Stimulated activated naive CD4-positive, alpha-beta T cell treated with Interleukin-2 at 50 U/mL for 16 hours (primary cell): ENCODE measurements around the gene DNLZ.
A peak's percentile ranks its signal among the peaks of the same experiment; 100 is the strongest.

Source experiments
- DNase-seq: peaks from one replicate; lab custom pipeline; 2025; lab: John Stamatoyannopoulos, UW

The DNLZ gene

DNA sequence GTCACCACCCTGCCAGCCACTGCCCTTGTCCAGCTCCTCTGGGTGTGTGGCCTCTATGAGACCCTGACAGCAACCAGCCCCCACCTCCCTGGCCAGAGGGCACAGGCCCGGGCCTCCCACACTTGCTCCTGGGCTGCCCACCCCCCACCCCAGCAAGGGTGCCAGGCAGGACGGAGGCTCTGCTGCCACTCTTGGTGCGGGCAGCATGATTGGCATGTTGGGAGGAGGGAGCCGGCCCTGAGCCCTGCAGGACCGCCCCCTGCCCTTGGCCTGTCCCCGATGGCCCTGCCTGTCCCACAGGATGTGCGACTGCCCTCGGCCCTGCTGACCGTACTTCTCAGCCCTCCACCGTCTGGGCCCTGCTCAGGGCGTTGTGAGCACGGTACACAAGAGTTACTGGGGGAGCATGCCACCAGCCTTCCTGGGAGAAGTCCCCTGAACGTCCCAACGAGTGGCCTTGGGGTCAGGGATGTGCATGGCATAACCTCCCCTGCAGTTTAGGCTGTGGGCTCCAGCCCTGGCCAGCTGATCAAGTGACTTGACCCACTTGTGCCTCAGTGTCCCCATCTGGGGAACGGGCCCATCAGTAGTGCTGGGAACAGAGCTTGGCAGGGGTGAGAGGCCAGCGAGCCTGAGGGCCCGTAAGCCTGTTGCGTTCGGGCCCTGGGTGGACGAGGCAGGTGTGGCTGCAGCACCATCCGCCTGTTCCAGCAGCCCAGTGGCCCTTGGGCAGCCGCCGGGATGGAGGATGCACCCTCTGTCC, 20.2 kb downstream of the DNLZ start:
- no peak for DNase-seq

DNA sequence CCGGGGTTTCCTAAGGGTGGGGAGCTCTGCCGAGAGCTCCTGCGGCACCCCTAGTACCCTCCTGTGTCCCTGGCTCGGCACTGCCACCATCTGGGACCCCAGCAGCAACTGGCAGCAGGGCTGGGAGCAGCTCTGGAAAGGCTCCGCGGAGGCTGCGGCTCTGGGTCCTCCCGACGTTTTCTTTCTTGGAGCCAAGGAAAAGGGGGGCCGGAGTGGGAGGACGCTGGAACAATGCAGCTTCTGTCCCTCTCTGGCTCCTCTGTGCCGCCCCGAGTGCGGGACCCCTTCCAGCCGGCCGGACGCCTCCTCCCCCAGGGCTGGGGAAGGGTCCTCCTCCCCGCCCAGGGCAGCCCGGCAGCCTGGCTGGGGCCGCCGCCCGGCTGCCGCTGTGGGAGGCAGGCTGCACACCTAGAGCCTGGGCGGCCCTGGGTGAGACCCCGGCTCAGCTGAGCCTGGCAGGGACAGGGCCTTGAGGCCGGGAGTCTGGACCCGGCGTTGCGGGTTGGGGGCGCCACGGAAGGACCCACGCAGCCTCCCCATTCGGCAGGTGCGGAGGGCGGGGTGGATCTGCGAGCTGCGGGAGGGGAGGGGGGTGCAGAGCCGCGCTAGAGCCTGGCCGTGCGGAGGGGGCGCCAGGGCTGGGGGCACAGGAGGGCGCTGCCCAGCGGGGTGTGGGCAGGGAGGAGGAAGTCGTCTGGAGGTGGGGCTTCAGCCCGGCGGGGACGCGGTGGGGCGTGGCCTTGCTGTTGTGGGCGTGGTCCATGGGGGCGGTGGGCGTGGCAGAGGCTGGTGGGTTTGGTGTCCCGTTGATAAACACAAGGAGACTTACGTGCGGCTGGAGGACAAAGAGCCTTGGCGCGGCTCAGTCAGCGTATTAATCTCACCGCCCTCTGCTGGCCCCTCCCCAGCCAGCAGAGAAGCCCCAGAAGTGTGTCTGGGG, 21.1 kb downstream of the DNLZ start:
- no peak for DNase-seq

DNA sequence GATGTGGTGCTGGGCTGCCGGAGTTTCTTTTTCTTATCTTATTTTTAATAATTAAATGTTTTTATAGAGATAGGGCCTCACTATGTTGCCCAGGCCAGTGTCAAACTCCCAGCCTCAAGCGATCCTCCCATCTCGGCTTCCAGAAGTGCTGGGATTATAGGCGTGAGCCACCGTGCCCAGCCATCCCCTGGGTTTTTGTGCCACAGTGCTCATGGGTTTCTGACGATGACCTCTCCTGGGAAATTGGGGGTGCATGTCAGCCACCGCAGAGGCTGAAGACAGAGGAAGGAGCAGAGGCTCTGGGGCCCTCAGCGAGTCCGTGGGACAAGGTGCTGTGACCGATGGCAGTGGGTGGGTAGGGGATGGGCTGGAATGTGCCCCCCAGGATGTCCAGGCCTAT, 21.8 kb downstream of the DNLZ start:
- DNase-seq = no peak

DNA sequence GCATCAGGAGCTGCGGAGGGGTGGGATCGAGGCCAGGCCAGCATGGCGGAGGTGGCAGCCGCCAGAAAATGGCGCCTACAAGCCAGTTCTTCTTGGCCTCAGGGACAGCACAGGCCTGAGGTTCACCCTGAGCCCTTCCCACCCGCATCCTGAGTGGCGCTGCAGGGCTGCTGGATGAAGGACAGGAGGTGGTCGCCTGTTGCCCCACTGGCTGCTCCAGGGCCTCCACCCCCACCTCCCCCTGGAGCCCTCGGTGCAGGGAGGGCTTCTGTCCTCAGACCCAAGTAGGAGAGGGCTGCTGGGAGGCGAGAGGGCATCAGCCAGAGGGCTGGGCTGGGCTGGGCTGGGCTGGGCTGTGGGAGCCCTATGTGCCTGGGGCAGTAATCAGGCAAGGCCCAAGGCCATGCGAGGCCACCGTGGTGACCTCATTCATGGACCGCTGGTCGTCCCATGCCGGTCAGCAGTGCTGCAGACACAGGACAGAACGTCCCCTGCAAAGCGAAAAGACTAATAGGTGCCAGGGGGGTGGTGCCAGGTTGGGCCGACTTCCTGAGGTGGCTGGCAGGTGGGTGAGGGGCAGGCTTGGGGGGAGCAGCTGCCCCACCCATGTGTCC, 22.4 kb downstream of the DNLZ start:
- DNase-seq = no peak

DNA sequence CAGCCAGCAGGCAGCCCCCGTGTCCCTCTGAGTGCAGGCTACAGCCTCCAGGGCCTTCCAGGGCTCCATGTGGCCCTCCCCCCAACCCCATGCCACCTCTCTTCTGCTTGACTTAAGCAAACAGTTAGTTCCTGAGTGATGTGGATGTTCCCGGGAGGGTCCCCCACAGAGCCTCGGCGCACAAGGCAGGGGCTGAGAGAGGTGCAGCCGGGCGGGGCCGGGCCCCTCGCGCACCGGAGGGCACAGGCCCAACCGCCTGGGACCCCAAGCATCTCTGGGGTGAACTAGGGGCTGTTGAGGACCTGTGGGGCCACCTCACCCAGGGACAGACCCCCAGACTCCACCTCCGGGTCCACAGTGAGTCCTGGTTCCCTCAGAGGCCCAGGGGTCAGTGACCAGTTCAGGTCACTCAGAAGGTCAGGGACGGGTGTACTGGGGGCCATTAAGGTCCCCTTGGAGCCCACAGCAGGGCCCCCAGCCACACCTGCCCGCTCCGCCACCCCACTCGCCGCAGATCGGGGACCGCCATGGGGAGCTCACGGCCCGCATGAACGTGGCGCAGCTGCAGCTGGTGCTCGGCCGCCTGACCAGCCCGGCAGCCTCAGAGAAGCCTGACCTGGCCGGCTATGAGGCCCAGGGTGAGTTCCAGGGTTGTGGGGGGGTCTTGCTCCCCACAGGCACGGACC, 23.0 kb downstream of the DNLZ start:
- no peak for DNase-seq

DNA sequence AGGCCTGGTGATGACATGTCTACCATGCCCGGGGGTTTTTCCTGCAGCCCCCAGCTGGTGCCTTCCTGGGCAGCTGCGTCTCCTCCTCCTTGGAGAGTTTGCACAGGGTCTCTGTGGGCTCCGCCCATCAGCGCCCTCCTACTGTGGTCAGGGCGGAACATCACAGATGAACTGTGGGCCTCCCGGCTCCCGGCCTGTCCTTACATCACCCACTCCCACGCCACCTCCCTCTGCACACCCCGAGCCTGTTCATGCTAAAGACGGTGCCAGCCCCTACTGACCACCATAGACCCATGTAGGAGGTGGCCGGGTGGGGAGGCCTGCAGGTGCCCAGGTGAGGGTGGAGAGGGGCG, 23.6 kb downstream of the DNLZ start:
- DNase-seq = no peak

DNA sequence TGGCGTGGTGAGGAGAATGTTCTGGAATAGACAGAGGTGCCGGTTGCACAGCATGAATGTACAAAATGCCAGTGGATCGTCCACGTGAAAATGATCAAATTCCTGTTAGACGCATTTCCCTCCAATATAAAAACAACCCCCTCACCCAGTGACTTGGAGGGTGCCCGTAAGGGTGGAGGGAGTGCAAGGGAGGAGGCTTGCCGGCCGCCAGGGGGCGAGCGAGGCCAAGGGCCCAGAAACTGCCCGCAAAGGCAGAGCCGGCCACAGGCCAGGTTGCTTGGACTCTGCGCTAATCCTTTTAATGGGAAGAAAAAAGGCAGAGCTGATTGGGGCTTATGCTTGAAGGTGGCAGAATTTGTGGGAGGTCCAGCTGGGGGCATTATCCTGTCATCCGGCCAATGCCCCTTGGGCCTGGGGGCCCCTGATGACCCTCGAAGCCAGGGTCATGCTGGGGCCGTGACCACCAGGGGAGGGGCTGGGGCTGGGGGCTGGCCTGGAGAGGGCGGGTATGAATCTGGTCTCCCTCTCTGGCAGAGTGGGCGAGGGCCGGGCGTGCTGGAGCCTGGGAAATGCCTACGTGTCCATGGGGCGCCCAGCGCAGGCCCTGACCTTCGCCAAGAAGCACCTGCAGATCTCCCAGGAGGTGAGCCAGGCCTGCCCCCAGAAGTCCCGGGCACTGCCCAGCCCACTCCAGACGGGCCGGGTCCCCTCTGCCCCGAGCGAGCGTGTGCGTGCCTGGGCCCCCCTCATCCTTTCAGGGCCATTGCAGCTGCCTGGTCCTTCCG, 24.2 kb downstream of the DNLZ start:
- DNase-seq = peak; percentile 11

DNA sequence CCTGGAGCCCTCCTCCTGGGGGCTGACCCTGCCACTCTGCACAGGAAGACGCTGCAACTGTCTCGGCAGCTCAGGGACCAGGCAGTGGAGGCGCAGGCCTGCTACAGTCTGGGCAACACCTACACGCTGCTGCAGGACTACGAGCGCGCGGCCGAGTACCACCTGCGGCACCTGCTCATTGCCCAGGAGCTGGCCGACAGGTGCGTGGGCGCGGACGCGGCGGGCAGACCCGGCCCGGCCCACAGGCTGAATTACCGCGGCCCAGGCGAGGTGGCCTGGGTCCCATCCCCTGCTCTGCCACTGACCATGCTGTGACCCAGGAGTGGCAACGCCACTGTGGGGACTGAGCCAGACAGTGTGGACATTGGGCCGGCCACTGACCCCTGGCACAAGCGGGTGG, 25.0 kb downstream of the DNLZ start:
- DNase-seq = no peak

DNA sequence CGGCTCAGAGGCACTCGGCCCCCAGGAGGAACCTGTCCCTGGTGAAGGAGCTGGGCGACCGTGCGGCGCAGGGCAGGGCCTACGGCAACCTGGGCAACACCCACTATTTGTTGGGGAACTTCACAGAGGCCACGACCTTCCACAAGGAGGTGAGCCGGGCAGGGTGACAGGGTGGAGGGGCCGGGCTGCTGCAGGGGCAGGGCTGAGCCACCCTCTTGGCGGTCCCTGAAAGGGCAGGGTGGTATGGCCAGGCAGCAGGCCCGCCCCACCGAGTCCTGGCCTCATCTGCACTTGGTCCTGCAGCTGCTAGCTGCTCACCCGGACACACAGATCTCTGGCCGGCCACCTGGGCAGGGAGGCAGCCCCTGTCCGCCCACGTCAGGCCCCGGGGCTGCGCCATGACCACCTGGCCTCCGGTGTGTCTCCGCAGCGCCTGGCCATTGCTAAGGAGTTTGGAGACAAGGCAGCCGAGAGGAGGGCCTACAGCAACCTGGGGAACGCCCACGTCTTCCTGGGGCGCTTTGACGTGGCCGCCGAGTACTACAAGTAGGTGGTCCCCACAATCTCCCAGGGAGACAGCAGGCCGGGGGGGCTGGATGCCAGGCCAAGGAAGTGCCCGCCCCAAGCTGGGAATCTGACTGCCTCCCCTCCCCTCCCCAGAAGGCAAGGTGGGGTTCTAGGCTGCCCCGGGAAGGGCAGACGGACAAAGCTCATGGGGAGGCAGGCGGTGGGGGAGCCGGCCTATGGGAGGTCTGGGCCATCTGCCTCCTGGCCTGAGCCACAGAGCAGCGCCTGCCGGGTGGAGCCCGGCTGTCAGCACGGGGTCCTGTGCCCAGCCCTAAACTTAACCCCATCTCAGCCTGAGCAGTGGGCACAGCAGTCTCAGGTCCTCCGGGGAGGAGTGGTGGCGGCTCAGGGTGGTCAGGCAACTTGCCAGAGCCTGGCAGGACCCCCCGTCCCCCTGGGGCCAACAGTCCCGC, 25.8 kb downstream of the DNLZ start:
- DNase-seq = no peak

DNA sequence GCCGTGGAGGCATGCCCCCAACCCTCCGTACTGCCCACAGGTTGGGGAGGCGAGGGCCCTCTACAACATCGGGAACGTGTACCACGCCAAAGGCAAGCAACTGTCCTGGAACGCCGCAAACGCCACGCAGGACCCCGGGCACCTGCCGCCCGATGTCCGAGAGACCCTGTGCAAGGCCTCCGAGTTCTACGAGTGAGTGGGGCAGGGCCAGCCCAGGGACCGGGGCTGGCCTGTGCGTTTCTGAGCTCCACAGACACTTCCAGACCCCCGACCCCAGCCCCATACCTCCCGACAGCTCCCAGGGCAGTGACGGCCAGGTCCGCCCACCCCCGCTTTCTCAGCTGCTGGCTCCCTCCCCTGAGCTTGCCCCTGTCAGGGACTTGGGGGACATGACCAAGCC, 26.7 kb downstream of the DNLZ start:
- no peak for DNase-seq

DNA sequence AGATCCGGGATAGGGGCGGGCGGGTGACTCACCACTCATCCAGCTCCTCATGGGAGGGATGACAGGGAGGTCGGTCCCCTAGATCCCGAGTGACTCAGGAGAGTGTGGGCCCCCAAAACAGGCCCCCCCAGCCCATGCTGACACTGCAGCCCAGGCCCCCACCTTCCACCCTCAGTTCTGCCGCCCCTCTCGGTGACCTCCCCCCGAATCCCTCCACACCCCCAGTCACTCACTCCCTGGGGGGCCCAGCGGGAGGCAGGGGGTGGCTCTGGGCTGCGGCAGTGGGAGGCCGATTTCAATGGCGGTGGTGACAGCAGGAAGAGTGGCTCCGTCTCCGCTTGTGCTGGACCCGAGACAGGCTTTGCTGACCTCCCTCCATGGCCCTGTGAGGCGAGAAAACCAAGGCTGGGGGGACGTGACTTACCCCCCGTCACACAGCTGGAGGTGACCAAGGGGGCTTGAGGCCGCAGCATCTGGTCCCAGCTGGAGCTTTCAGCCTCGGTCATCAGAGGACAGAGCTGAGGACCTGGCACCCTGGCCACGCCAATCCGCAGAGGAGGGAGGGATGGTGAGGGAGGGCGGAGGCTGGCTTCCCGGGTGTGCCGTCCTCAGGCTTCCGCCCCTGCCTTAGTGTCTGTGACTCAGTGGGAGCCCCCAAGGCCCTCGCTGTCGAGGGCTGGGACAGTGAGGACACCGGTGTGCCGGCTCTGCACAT, 27.2 kb downstream of the DNLZ start:
- DNase-seq = no peak

DNA sequence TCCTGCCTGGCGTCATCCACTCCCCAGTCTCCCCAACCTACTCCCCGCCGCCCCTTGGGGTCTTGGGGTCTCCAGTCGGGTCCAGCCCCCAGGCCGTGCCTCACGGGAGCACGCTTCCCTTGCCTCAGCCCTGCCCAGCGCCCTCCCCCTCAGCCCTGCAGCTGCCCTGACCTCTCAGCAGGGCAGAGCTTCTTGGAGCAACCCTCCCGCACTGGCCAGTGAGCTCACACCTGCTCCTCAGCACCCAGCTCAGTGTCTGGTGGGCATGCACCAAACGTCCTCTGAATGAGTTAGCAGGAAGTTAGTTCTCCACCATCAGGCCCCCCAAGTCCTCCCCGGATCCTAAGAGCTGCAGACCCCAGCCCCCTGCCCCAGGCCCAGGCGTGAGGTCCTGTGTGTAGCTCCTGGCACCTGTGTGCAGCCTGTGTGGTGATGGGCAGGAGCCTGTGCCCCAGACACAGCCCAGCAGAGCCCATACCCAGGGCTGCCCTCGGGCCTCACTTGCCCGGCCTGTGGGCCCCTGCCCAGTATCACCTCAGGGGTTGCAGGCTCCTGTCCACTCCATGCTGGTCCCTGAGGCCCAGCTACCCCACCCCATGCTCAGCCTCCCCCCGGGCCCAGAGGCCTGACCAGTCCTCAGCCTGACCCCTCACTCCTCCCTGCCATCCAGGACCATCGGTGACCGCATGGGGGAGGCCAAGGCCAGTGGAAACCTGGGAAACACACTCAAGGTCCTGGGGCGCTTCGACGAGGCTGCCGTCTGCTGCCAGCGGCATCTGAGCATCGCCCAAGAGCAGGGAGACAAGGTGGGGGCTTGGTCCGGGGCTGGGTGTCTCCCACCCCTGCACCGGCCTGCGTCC, 28.0 kb downstream of the DNLZ start:
- no peak for DNase-seq

DNA sequence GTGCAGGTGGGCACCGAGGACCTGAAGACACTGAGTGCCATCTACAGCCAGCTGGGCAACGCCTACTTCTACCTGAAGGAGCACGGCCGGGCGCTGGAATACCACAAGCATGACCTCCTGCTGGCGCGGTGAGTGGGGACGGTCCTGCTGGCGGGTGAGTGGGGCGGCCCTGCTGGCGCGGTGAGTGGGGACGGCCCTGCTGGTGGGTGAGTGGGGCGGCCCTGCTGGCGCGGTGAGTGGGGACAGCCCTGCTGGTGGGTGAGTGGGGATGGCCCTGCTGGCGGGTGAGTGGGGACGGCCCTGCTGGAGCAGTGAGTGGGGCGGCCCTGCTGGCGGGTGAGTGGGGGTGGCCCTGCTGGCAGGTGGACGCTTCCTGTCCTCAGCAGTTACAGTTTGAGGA, 29.0 kb downstream of the DNLZ start:
- DNase-seq = no peak

DNA sequence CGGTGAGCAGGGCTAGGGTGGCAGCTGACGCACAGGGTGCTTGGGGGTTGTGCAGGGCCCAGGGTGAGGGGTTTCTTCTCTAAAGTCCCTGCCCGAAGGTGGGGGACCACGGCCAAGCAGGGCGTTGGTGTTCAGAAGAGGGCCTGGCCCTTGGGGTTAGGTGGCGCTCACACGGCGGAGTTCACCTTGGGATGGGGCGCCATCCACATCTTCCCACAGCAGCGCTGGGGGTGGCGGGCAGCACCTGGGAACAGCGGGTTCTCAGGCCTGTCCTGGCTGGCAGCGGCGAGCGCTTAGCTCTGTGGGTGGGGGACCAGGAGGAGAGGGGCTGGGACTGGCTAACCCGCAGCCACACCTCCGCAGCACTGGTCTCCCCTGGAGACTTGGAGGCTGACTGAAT, 30.1 kb downstream of the DNLZ start:
- DNase-seq = no peak

DNA sequence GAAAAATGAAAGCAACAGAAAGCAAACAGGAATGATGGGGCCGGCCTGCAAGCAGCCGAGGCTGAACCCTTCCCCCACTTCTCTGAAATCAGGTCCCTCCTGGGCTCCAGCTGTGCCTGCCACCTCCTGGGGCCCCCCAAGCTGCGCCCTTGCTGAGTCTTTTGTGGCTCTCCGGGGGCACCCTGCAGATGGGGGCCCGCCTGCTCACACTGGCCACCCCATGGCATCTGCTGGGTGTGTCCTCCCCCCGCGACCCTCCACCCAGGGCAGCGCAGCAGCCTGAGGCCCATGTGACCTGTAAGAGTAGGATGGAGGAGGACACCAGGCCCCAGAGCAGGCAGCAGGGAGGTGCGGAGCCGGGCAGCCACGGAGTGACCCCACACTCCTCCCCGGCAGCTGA, 30.5 kb downstream of the DNLZ start:
- no peak for DNase-seq

DNA sequence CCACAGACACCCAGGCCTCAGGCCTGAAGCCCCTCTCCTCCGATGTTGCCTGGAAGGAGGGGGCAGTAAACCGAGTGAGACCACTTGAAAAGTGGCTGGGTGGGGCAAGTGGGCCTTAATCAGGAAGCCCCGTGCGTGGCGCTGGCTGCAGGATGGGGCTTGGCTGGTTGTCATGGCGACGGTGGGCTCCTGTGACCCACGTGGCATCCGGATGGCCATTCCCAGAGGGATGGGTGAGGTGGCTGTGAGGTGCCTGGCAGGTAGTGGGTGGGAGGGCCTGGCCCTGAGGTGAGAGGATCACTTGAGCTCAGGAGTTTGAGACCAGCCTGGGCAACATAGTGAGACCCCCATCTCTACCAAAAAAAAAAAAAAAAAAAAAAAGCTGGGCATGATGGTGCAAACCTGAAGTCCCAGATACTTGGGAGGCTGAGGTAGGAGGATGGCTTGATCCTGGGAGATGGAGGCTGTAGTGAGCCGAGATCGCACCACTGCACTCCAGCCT, 31.0 kb downstream of the DNLZ start:
- no peak for DNase-seq

DNA sequence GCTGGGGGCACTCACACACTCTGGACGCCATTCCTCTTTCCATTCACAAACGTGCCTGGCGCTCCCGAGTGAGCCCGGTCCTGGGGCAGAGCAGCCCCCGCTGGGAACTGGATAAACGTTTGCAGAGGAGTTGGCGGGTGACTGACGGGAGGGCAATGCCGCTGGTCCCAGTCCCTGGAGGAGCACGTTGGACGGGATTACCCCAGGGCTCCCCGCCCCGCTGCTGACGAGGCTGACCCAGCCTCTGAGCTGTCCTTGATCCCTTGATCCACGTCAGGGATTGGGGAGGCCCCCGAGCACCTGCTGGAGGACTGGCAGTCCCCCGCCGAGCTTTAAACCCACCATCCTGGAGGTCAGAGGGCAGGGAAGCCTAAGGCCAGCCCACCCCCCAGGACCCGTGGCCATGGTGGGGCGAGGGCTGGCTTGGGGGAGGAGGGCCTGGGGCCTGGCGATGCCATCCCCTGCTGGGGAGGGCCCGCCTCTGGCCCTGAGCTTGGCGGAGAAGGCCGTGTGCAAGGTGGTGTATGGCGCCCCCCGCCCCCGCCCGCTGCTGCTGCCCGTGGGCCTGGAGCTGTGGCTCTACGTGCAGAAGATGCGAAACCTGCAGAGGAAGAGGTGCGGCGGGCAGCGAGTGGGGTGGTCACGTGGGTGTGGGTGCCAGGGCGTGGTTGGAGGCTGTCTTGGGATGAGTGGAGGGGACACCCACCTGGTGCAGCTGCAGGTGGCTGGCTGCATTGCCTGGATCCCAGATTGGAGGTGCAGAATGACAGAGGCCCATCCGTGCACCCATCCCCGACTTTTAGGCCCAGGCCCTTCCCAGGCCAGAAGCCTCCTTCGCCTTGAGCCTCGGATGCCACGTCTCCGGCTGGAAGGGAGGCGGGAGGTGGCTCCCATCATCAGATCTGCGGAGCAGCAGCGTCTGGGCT, 31.7 kb downstream of the DNLZ start:
- no peak for DNase-seq
